ENCODE results near the gene CD86.

- TF ChIP-seq BHLHE40 (IDR thresholded peaks at IDR 0.05; ENCODE audit: low read depth, low read length) (no peak), RAD21 (conservative IDR thresholded peaks at IDR 0.05 in 1 of 2, IDR thresholded peaks at IDR 0.05 in 1 of 2) (no peak), MAZ (IDR thresholded peaks at IDR 0.05; ENCODE audit: borderline replicate concordance, low read depth, low read length) (no peak), ELK1 (IDR thresholded peaks at IDR 0.05; ENCODE audit: low read depth, low read length) (no peak), RFX5 (IDR thresholded peaks at IDR 0.05) (no peak), POLR2A (IDR thresholded peaks at IDR 0.05; ENCODE audit: low read length) (no peak), CHD2 (IDR thresholded peaks at IDR 0.05; ENCODE audit: low read length, partially characterized antibody) (no peak), CHD4 (IDR thresholded peaks at IDR 0.05; ENCODE audit: borderline replicate concordance) (no peak), MAX (IDR thresholded peaks at IDR 0.05) (no peak)
- TF ChIP-seq, protein P1, sequence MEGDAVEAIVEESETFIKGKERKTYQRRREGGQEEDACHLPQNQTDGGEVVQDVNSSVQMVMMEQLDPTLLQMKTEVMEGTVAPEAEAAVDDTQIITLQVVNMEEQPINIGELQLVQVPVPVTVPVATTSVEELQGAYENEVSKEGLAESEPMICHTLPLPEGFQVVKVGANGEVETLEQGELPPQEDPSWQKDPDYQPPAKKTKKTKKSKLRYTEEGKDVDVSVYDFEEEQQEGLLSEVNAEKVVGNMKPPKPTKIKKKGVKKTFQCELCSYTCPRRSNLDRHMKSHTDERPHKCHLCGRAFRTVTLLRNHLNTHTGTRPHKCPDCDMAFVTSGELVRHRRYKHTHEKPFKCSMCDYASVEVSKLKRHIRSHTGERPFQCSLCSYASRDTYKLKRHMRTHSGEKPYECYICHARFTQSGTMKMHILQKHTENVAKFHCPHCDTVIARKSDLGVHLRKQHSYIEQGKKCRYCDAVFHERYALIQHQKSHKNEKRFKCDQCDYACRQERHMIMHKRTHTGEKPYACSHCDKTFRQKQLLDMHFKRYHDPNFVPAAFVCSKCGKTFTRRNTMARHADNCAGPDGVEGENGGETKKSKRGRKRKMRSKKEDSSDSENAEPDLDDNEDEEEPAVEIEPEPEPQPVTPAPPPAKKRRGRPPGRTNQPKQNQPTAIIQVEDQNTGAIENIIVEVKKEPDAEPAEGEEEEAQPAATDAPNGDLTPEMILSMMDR (IDR thresholded peaks at IDR 0.05) = no peak
Observed at GRCh38 chr3:122111974-122112373, 56.8 kb downstream of the CD86 start.

Data from A549 (cell line).